Esophagus mucosa (tissue), 1 donor: ENCODE results near the gene SCYL2. TPM values are rescaled to one million over a fixed set of nuclear protein-coding genes. Genes with fewer than 3 reads are reported as not detected.

Experiments
- ATAC-seq: fragments of 200-7000 bp; cut with Tn5 transposase; one replicate; pipeline ENCODE4 v1.9.1; 2020
- total RNA-seq: library from RNA; stranded (reverse); gene quantifications from one replicate; pipeline ENCODE4 v1.2.4, GENCODE V29; 2023
- donor health status: DM: yes; HTN: yes; CAD: no.

SCYL2 gene
- total RNA-seq, 1 donor from 2014 or later, result 29.3 TPM

DNA sequence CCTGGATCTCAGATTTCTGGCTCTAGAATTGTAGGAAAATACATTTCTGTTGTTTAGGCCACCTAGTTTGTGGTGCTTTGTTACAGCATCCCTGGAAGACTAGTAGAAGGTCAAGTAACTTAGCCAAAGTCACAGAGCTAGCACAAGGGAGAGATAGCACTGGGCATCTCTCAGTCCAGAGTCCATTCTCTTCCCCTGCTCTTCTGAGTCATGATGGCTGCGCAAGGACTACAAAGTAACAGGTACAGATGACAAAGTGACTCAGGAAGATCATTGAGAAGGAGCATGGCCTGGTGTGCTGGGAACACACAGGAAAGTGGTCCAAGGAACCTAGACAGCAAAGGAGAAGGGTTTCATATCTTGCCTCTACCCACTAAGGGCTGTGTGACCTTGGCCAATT, 109.2 kb downstream of the SCYL2 start:
- ATAC-seq, result no peak

DNA sequence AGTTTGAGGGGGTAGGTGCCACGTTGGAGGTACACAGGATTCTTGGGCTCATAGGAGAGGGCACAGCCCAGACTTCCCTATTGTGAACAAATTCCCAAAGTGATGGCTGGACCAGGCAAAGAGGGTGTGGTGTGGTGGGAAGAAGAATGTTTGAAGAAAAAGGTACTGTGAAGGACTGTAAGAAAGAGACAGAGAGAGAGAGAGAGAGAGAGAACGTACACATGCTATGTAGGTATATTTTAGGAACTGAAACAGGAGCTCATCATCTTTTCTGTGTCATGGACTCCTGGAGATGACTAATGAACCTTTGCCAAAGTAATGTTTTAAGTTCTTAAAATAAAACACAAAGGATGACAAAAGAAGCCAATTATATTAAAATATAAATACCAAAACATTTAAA, 114.4 kb downstream of the SCYL2 start:
- no peak for ATAC-seq

DNA sequence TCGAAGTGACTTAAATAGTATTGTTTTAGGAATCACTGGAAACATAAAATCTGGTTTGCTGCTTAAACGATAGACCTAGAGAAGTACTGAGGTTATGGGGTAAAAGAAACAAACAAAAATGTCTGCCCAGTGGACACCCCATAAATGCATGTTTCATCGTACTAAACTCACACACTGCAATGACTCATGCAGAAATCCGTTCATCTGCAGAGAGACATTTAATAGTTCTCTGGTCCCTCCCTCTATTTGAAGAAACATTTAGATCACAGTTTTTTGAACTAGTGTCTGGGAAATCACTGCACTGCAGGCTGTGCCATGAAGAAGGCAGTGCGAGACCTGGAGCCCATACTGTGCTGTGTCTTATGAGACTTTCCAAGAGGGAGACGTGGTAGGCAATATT, 115.4 kb downstream of the SCYL2 start:
- ATAC-seq, result no peak

DNA sequence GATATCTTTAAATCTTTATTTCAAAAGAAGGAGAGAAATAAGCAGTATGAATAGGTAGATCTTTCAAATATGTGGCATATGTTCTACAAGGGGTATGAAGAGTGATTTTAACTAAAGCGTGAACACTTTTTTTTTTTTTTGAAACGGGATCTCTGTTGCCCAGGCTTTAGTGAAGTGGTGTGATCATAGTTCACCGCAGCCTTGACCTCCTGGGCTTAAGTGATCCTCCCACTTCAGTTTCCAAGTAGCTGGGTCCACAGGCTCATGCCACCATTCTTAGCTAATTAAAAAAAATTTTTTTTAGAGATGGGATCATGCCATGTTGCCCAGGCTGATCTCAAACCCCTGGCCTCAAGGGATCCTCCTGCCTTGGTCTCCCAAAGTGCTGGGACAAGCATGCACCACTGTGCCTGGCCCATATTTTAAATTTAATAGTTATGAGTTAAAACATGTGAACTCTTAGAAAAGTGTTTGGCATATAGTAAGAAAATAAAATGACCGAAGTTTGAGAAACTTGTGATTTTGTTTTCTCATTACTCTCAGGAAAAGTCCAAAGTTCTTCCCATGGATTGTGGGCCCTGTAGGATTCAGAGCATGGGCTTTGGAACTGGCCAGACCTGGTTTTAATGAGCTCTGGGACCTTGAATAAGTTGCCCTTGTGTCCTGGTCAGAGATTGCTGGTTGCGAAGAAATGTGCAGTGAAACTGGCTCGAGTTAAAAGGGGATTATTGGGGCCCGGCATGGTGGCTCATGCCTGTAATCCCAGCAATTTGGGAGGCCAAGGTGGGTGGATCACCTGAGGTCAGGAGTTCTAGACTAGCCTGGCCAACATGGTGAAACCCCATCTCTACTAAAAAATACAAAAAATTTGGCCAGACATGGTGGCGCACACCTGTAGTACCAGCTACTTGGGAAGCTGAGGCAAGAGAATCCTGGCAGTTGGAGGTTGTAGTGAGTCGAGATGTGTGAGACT, 116.9 kb downstream of the SCYL2 start:
- no peak for ATAC-seq

DNA sequence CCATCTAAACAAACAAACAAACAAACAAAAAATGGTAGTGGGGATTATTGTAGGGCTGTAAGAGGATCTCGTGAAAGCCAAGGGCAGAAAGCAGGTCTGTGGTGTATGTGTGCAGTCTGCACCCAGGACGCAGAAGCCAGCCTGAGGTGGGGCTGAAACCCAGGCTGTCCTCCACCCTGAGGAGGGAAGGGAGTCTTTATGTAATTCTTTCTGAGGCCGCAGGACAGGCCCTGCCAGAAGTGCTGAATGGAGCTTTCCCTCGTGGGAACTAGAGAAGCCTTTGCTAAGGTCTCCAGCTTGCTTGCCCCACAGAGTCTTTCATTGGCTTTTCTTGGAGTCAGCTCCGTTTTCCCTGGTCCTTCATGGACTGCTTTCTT, 117.6 kb downstream of the SCYL2 start:
- ATAC-seq, result no peak

DNA sequence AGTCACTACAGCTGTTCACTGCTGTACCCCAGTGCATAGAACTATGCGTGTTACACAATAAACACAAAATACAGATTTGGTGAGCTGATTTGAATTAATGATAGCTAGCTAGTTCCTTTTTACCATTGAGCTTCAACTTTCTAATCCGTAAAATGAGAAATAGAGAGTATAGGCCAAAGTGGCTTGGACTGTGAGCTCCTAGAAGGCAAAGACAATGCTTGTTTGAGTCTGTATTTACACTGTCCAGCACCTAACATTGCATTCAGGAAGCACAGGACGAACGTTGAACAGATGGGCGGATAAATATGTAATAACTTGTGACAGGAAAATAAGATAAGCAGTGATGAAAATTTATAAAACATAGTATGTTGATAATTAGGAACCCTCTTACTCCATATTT, 121.4 kb downstream of the SCYL2 start:
- no peak for ATAC-seq

Other genes starting within 250 kb of the SCYL2 start
- gene BLTP3B, start 124.3 kb upstream of the SCYL2 start, total RNA-seq, result 13.5 TPM
- gene ACTR6, start 66.4 kb upstream of the SCYL2 start, total RNA-seq, result 20.4 TPM
- 0.68 TPM for gene DEPDC4, start 98 bp upstream of the SCYL2 start, total RNA-seq
- gene SLC17A8, start 89.9 kb downstream of the SCYL2 start, total RNA-seq, result not detected
- gene NR1H4, start 206.7 kb downstream of the SCYL2 start, total RNA-seq, result not detected